ENCODE results near the gene HSF4. TPM values are rescaled to one million over a fixed set of nuclear protein-coding genes. Genes with fewer than 3 reads are reported as not detected.

The HSF4 gene
- total RNA-seq, 4 donors from 2014 or later, result 56.5 to 351 (median 102) TPM

GRCh38 chr16:67128417-67128816 is 36.1 kb upstream of the HSF4 start:
- no peak for DNase-seq (ENCODE audit: low spot score in 2 of 2)
- H3K27me3 ChIP-seq, result no peaks in the 10 kb centered on the region
- TF ChIP-seq EP300 (IDR thresholded peaks at IDR 0.05), result no peak
- no peak for TF ChIP-seq CTCF (IDR thresholded peaks at IDR 0.05)
- TF ChIP-seq POLR2AphosphoS5 (IDR thresholded peaks at IDR 0.05), result no peak
- no peak for TF ChIP-seq POLR2A (IDR thresholded peaks at IDR 0.05)
- H3K4me3 ChIP-seq, result no peak overlapping the region
- no peaks in the 10 kb centered on the region for H3K9me3 ChIP-seq
- no peaks in the 10 kb centered on the region for H3K4me1 ChIP-seq
- H3K36me3 ChIP-seq, result peaks cover 64% of the 10 kb centered on the region
- no peak overlapping the region for H3K27ac ChIP-seq

GRCh38 chr16:67128887-67129286 is 35.7 kb upstream of the HSF4 start:
- Histone ChIP-seq H3K27me3 (no peaks in the 10 kb centered on the region), H3K4me3 (no peak overlapping the region), H3K4me1 (no peaks in the 10 kb centered on the region), H3K9me3 (no peaks in the 10 kb centered on the region), H3K27ac (no peak overlapping the region), H3K36me3 (peaks cover 64% of the 10 kb centered on the region)
- no CpG with 5 or more reads among the region's 3 CpGs for WGBS
- no peak for DNase-seq (ENCODE audit: low spot score in 2 of 2)
- TF ChIP-seq POLR2AphosphoS5 (IDR thresholded peaks at IDR 0.05), result no peak
- no peak for TF ChIP-seq CTCF (IDR thresholded peaks at IDR 0.05)
- TF ChIP-seq POLR2A (IDR thresholded peaks at IDR 0.05), result no peak
- TF ChIP-seq EP300 (IDR thresholded peaks at IDR 0.05), result no peak

GRCh38 chr16:67129422-67129821 is 35.1 kb upstream of the HSF4 start:
- H3K4me1 ChIP-seq, result no peaks in the 10 kb centered on the region
- H3K27me3 ChIP-seq, result no peaks in the 10 kb centered on the region
- H3K4me3 ChIP-seq, result no peak overlapping the region
- 97% methylated on average over 3 of the region's 3 CpGs for WGBS
- H3K9me3 ChIP-seq, result no peaks in the 10 kb centered on the region
- no peak for DNase-seq (ENCODE audit: low spot score in 2 of 2)
- H3K36me3 ChIP-seq, result peaks cover 64% of the 10 kb centered on the region
- H3K27ac ChIP-seq, result no peak overlapping the region
- TF ChIP-seq POLR2AphosphoS5 (IDR thresholded peaks at IDR 0.05), result no peak
- no peak for TF ChIP-seq EP300 (IDR thresholded peaks at IDR 0.05)
- no peak for TF ChIP-seq POLR2A (IDR thresholded peaks at IDR 0.05)
- TF ChIP-seq CTCF (IDR thresholded peaks at IDR 0.05), result no peak

GRCh38 chr16:67137605-67138004 is 26.9 kb upstream of the HSF4 start:
- H3K27me3 ChIP-seq, result no peaks in the 10 kb centered on the region
- no peak overlapping the region for H3K27ac ChIP-seq
- 54% methylated on average over 3 of the region's 3 CpGs for WGBS
- no peak for DNase-seq (ENCODE audit: low spot score in 2 of 2)
- TF ChIP-seq CTCF (IDR thresholded peaks at IDR 0.05) (no peak), POLR2A (IDR thresholded peaks at IDR 0.05) (no peak), POLR2AphosphoS5 (IDR thresholded peaks at IDR 0.05) (no peak), EP300 (IDR thresholded peaks at IDR 0.05) (no peak)
- no peaks in the 10 kb centered on the region for H3K9me3 ChIP-seq
- peaks cover 91% of the 10 kb centered on the region for H3K36me3 ChIP-seq
- no peak overlapping the region for H3K4me3 ChIP-seq
- no peaks in the 10 kb centered on the region for H3K4me1 ChIP-seq

GRCh38 chr16:67141391-67141790 is 23.2 kb upstream of the HSF4 start:
- Histone ChIP-seq H3K27ac (no peak overlapping the region), H3K9me3 (no peaks in the 10 kb centered on the region), H3K36me3 (peaks cover 91% of the 10 kb centered on the region), H3K4me1 (no peaks in the 10 kb centered on the region), H3K27me3 (no peaks in the 10 kb centered on the region), H3K4me3 (no peak overlapping the region)
- DNase-seq (ENCODE audit: low spot score in 2 of 2), result no peak
- no peak for TF ChIP-seq EP300 (IDR thresholded peaks at IDR 0.05)
- no peak for TF ChIP-seq POLR2AphosphoS5 (IDR thresholded peaks at IDR 0.05)
- no peak for TF ChIP-seq POLR2A (IDR thresholded peaks at IDR 0.05)
- no peak for TF ChIP-seq CTCF (IDR thresholded peaks at IDR 0.05)
- WGBS, result 89% methylated on average over 7 of the region's 13 CpGs
